Sigmoid colon (tissue), 4 donors: ENCODE results near the gene RYR3.

Experiments
- EP300 ChIP-seq, 4 donors: sonication (generic); formaldehyde crosslinking; IDR thresholded peaks; one replicate each; pipeline ENCODE4 v1.6.1; 2017; ENCODE audit warnings: antibody characterized with exemption in 4 of 4
- POLR2A ChIP-seq, 2 donors: fragments of 450-650 bp; IDR thresholded peaks; one replicate each; pipeline ENCODE4 v1.6.1; 2016; ENCODE audit warnings: antibody characterized with exemption in 2 of 2, mild to moderate bottlenecking in 2 of 2, moderate library complexity in 2 of 2
- TF ChIP-seq, protein P1 (sequence below), 4 experiments: fragments of 450-650 bp in 3 of 4; fragments of 200-600 bp in 1 of 4; IDR thresholded peaks; one replicate each; pipeline ENCODE4 v1.5.1; 2016 to 2019; ENCODE audit warnings: antibody characterized with exemption in 4 of 4, mild to moderate bottlenecking in 3 of 4, moderate library complexity in 2 of 4

DNA sequence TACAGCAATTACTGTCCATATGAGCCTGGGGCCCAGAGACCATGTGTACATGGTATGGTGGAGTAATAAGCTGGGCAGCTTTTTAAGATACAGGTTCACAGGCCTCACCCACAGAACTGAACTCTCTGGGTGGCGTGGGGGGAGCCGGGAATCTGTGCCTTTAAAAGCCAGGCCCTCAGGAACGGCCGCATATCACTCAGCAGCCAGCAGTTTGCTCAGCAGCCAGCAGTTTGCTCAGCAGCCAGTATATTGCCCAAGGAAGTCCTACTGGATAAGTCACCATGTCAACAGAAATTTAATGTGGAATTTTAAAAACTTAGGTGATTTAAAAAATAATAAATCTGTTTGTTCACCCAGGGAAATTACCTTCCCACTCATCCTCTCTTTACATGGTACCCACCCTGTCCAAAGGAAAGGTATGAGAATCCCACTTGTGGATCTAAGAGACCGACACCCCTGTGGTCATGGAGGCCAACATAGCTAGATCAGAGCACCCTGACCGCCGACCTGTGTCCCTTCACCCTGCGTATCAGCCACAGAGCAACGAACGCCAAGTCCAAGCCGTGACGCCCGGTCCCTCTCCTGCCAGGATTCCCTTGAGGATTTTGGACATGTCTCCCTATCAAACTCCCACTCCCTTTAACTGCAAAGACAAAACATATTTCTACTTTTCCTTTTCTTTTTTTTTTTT is 561.8 kb downstream of the RYR3 start:
- TF ChIP-seq POLR2A (IDR thresholded peaks at IDR 0.05) = no peak
- TF ChIP-seq, protein P1, sequence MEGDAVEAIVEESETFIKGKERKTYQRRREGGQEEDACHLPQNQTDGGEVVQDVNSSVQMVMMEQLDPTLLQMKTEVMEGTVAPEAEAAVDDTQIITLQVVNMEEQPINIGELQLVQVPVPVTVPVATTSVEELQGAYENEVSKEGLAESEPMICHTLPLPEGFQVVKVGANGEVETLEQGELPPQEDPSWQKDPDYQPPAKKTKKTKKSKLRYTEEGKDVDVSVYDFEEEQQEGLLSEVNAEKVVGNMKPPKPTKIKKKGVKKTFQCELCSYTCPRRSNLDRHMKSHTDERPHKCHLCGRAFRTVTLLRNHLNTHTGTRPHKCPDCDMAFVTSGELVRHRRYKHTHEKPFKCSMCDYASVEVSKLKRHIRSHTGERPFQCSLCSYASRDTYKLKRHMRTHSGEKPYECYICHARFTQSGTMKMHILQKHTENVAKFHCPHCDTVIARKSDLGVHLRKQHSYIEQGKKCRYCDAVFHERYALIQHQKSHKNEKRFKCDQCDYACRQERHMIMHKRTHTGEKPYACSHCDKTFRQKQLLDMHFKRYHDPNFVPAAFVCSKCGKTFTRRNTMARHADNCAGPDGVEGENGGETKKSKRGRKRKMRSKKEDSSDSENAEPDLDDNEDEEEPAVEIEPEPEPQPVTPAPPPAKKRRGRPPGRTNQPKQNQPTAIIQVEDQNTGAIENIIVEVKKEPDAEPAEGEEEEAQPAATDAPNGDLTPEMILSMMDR (IDR thresholded peaks at IDR 0.05) = no peak
- no peak for TF ChIP-seq EP300 (IDR thresholded peaks at IDR 0.05)
